CD4-positive, alpha-beta T cell treated with Interferon alpha-2 for 1 hour (primary cell): ENCODE data around the gene ZNF554.

Experiments
- DNase-seq, 2 donors: peaks; one replicate each; pipeline ENCODE4 v3.0.0-alpha.2; 2020 to 2022

Gene ZNF554

DNA sequence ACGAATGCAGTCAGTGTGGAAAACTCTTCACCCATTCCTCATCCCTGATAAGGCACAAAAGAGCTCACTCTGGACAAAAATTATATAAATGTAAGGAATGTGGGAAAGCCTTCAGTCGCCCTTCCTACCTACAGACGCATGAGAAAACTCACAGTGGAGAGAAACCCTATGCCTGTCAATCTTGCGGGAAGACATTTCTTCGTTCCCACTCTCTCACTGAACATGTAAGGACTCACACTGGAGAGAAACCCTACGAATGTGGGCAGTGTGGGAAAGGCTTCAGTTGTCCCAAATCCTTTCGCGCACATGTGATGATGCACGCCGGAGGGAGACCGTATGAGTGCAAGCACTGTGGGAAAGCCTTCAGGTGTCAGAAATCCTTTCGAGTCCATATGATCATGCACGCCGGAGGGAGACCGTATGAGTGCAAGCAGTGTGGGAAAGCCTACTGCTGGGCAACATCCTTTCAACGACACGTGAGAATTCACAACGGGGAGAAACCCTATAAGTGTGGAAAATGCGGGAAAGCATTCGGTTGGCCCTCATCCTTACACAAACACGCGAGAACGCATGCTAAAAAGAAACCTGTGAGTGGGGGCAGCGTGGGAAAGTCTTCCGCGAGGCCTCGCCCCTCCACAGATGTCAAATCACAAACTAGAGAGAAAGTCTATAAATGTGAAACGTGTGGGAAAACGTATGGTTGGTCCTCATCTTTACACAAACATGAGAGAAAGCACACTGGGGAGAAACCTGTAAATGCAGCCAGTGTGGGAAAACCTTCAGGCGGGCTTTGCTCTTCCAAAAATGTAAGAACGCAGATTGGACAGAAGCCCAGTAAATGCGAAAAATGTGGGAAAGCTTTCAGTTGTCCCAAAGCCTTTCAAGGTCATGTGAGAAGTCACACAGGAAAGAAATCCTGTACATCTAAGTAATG, 58.0 kb downstream of the ZNF554 start:
- no peak for DNase-seq

DNA sequence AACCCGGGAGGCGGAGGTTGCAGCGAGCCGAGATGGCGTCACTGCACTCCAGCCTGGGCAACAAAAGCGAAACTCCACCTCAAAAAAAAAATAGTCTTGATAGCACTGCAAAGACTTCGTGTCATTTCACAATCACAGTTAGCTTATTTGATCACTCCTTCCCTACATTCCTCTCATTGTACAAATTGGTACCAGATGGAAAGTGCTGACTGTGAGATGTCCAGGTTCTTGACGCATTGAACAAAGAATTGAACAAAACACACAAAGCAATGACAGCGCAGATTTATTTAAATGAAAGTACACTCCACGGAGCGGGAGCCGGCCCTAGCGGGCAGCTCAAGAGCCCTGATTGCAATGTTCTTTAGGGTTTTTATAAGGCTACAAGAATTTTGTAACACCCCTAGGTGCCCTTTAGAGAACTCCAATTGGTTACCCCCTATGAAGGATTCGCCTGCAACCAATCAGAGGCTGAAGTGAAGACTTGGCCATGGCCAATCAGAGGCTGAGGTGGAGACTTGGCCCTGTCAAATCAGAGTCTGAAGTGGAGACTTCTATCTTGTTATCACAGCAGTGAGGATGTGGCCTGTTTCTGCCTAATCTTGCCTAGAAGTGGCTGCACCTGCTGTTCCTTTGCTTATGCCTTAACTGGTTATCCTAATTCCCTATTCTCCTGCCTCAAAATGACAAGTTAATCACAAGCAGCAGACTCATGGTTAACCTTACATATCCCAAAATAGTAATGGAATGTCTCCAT, 64.2 kb downstream of the ZNF554 start:
- DNase-seq = no peak

DNA sequence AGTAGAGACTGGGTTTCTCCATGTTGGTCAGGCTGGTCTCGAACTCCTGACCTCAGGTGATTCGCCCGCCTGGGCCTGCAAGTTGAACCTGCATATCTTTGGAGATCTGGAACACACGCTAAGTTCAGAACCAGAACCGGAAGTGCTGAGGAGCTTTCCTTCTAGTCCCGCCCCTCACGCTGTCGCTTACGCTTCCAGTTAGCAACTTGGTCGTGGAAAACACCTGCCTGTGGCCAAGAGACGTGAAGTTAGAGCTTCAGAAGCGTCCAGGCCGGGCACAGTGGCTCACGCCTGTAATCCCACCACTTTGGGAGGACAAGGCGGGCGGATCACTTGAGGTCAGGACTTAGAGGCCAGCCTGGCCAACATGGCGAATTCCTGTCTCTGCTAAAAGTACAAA, 66.1 kb downstream of the ZNF554 start:
- DNase-seq = no peak
